GM18868 (cell line): Measurements from ENCODE around the gene NFAM1.

ENCODE experiments used
- ATAC-seq: cut with Tn5 transposase; IDR thresholded peaks from one replicate; pipeline ENCODE4 v1.9.1; 2021; ENCODE audit warnings: mild to moderate bottlenecking, moderate library complexity; ENCODE audit not compliant: unreplicated experiment

NFAM1 gene

DNA sequence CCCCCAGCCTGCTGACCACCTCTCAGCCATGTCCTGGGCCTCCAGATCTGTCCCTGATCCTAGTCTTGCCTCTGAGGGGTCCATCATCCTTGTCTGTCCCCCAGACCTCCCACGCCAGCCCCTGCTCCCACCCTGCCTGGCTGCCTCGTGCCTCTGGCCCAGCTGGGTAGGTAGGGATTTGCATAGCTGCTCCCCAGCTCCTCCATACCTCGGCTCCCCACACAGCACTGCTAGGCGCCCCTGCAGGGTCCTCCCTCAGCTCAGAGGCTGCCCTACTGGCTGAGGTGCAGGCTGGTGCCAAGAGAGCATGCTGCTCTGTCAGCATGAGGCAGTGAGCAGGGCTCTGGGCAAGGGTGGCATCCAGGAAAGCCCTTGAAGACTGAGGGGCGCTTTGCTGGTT, 47.7 kb downstream of the NFAM1 start:
- ATAC-seq: no peak

DNA sequence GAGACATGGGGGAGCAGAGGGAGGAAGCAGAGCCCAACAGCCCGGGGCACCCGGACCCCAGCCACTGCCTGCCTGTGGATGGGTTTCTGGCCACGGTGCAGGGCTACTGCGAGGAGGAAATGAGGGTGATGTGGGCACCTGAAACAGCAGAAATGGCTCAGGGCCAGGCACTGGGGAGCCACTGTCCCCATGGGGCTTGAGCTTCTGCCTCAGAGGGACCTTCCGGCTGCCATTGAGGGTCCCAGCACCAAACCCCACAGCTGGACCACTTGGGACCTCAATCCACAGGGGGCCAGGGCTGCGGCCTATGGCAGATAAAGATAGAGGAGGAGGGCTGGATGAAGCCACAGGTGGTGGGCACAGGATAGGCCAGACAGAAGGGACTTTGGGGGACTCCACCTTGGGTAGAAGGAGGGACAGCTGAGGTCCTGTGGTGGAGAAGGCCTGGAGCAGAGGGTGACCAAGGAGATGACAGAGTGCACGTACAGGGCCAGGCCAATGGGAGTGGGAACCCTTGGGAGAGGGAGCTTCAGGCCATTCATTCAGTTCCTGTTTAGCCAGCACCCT, 48.3 kb downstream of the NFAM1 start:
- ATAC-seq: no peak

DNA sequence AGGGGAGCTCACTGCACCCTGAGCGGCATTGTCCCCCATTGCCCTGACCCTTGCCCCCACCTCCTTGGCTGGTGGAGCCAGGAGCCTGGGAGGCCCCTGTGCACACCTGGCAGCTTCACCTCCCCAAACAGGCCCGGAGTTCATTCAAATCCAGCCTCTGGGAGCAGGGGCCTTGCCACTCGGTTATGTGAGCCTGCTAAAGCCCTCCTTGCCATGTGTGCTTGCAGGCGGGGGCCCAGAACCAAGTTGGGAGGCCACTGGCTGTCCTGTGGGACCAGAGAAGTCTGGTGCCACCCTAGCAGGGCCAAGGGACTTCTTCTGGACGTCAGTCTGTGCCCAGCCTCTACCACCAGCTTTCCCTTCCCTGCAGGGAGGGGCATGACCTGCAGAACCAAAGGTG, 48.9 kb downstream of the NFAM1 start:
- no peak for ATAC-seq

DNA sequence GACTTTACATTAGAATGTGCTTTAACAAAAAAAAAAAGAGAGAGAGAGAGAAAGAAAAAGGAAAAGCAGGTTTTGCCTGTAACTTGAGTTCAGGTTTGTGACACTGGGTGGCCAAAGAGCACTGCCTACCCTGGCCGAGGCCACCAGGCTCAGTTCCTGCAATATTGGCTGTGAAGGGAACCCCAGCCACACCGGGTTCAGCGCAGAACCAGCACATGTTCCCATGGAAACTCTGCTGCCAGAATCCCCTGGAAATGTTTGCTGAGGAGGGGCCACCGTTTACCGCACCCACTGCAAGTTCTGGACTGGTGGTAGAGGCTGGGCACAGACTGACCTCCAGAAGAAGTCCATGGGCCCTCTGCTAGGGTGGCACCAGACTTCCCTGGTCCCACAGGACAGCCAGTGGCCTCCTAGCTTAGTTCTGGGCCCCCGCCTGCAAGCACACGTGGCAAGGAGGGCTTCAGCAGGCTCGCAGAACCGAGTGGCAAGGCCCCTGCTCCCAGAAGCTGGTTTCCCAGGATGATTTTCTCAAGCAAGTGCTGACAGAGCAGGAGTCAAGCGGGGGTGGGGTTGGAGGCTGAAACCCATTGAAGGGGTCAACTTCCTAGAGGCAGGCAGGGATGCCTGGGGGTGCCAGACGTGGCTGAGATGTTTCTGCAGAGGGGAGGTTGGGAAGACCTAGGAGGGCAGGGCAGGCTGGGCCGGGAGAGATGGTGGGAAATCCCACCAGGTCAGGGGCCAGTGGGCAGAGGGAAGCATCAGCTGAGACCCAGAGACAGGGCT, 51.2 kb downstream of the NFAM1 start:
- no peak for ATAC-seq

DNA sequence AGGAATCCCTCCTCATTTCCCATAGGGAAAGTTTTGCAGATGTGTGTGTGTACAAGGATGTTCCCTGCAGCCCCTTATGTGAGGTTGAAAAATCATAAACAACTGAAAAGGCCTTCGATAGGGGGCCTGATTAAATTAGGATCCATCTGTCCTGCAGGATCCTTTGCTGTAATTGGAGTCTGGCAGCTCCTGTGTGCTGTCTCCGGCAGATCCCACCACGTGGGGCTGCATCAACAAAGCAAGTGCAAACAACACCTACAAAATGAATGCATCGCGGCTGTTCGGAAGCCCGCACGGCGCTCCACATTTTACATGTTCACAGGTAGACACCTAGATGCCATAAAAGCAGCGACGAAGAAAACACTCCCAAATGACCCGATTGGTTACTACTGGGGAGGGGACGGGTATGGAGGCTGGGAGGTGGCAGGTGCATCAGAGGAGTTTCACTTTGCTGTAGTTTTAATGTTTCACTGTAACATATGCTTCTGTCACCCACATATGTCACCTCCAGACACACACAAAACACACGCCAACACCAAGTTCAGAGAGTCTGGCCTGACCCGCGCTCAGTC, 52.2 kb downstream of the NFAM1 start:
- ATAC-seq: no peak

DNA sequence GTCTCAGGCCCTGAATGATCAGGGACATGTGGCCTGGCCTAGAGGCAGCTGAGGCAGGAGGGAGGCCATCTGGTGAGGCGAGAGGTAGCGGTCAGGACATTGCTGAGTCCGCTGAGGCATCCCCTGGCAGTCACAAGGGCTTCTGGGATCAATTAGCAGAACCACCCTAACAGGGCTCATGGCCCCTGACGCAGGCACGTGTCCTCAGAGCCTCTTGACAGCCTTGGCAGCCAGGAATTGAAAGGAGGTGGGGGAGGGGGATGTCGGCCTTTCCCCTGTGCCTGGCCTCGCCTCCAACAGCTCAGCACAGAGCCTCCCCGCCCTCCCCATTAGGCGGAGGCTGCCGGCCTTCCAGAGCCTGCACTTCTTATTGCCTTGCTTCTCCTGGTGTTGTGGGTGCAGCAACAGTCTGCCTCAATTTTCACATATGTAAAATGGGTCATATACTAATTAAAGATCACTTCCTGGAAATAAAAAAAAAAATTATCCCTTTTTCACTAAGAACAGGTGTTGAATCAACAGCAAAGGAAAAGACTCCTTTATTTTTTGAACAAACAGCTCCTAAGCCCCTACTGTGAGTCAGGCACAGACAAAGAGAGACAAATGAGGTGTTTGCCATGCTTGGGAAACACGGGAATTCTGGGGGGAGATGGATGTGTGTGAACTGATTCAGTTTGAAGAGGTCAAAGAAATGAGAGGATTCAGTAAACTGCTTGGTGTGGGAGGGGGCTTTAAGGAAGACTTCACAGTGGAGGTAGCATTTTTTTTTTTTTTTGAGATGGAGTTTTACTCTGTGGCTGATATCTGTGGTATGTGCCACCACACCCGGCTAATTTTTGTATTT, 55.3 kb downstream of the NFAM1 start:
- ATAC-seq: no peak

DNA sequence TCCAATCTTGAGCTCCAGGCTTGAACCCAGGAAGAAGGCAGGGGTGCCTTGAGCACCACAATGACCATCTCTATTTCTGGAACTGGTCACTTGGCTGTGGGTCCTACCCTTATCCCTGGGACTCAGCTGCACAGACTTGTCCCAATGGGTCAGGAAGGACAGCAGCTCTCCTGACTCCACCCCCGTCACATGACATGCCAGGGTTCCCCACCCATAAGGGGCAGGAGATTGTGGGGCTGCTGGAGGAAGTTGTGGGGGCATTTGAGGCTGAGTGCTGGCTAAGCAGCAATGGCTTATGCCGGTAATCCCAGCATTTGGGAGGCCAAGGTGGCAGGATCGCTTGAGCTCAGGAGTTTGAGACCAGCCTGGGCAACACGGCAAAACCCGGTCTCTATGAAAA, 56.2 kb downstream of the NFAM1 start:
- no peak for ATAC-seq

DNA sequence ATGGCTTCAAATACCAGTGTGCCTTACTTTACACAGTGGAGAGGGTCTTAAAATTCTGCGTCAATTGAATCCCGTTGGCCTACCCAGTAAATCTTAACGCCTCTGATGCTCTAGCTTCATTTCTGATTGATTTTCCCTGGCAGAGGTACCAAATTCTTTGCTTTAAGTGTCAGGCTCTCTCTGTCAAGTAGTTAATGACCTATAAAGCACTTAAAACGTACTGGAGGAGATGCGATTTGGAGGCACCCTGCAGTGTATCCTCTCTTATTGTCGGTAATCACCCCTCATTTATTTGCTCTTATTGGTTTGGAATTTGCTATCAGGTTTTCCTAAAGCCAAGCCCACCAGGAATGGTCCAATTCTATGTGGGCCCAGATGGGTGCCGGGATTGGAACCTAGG, 59.2 kb downstream of the NFAM1 start:
- no peak for ATAC-seq

DNA sequence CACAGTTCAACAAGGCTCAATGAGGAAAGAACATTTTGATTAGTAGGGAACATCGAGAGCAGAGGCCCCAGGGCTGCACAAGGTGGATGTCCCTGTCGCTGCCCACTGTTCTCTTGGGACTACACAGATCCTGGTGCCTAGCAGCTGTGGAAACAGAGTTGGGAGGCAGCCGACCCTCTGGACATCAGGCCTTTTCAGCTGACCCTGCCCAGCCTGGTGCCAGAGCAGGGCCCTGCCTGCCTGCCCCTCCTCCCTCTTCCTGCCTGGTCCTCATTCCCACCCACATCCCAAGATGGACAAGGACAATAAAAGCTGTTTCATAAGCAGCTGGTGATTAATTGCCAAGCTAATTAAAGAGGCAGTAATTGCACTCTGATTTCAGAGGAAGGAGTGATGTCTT, 60.7 kb downstream of the NFAM1 start:
- no peak for ATAC-seq

DNA sequence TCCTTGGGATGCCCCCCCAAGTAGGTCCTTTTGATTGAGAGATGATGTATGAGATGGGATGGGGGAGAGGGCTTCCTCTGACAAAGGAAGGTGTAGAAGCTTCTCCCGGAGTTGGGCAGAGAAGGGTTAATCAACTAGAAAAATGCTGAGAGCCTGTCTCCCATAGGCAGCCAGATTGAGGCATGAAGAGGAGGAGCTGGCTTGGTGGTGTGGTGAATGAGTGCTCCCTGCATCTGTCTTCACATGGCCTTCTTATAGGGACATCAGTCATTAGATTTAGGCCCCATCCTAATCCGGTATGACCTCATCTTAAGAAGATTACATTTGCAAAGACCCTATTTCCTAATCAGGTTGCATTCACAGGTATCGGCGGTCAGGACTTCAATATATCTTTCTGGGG, 61.1 kb downstream of the NFAM1 start:
- no peak for ATAC-seq

DNA sequence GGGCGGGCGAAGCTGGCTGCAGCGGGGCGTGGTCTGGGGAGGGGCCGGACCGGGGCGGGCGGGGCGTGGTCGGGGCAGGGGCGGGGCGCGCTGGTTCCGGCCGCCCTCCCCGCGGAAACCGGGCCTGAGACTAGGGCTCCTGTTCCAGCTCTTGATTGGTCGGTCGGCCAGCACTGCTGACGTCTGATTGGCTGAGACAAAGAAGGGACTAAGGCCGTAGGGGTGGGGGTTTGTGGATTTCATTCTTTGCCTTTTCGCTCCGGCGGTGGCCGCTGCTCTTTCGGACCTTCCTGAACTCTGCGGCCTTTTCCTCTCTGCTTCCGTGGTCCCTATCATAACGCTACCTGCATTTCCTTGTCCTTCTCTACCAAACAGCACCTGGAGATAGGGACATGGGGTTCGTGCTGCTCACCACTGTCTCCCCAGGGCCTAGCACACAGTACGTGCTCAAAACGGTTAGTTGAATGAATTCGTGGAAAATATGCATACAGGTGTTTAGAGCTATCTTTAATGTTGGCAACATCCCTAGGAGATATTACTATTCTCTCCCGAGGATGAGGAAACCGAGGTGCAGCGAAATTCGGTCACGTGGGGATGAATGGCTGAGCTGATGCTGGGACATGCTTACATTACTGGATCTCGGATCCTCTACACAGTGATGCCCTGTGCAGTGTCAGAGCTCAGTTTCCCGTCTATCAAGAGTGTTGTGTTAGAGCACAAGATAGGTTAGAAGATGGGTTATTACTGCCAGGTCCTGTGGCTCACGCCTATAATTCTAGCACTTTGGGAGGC, 62.8 kb downstream of the NFAM1 start:
- peak; percentile 90 for ATAC-seq

DNA sequence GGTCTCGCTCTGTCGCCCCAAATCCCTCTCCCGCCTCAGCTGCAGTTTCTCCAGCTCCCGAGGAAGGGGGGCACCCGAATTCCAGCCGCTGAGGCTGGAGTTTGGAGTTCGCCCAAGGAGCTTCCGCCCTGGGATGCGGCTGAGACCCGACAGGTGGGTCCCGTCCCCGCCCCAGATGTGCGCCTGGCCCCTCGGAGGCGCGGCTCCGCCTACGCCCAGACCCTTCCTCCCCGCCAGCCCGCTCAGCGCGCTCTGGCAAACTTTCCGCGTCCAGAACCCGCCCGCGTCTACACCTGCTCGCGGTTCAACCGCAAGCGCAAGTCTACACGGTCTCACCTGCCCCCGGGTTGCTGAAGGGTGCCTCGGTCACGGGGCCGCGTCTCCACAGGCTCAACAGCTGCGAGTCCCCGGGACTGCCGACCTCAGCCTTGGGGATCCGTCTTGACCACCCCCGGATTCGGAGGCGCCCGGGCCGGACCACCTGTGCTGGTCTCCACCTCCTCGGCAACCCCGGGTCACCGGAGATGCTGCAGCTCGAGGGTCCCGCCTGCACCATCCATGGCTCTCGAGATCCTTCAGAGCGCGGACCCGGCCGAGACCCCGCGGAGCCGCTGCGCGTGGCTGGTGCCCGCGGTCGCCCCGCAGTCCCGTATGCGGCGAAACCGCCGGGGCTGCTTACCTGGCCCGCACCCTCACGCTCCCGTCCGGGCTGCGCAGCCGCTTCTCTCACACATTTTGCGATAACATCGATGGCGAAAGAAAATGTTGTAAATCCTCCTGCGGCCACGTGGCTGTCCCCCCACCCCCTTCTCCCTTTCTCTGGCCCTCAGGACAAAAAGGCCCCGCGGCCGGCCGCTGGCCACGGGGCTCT, 63.6 kb downstream of the NFAM1 start:
- peak; percentile 18 for ATAC-seq

DNA sequence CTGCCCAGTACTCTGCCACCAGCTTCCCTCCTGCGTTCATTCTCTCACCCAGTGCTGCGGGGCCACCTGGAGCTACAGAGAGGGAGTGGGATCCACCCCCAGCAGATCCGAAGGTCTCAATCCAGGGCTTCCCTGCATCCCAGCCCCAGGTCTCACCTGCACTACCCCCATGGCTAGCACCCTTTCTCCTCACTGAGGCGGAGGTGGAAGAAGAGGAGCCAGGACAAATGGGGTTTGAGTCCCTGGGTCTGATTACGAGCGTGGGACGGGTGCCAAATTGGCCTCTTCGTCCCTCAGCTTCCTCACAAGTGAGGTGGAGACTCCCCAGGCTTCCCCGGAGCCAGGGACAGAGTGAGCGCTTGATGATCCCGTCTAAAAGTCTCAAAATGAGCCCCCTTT, 64.2 kb downstream of the NFAM1 start:
- no peak for ATAC-seq

DNA sequence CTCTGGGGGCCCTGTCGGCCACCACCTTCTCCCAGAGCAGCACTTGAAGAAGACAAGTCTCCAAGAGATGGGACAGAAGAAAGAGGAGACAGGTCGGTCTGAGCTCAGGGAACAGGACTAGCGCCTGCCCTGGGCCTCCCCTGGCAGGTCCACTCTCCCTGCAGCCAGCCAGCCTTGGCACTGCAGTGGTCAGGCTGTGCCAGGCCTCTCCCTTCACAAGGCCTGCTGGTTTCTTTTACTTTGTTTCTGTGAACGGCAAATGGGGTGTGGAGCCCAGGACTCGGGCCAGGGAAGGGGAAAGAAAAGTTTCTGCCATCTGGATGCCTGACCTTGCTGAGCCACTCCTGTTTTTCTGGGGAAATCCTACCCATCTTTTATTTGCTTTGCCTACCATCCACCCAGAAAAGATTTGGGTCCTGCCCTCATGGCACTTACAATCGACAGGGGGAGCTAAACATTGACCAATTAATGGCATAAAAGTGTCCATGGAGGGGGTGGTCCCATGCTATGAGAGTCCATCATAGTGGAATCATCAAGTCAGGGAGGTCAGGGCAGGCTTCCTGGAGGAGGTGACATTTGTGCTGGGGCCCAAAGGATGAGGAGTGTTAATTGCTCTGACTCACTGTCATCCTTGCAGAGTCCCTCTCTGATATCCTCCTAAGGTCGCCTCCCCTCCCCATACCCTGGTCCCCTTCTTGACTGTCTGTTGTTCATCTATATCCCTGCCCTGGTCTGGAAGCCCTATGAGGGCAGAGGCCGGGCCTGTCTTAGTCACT, 65.2 kb downstream of the NFAM1 start:
- no peak for ATAC-seq

DNA sequence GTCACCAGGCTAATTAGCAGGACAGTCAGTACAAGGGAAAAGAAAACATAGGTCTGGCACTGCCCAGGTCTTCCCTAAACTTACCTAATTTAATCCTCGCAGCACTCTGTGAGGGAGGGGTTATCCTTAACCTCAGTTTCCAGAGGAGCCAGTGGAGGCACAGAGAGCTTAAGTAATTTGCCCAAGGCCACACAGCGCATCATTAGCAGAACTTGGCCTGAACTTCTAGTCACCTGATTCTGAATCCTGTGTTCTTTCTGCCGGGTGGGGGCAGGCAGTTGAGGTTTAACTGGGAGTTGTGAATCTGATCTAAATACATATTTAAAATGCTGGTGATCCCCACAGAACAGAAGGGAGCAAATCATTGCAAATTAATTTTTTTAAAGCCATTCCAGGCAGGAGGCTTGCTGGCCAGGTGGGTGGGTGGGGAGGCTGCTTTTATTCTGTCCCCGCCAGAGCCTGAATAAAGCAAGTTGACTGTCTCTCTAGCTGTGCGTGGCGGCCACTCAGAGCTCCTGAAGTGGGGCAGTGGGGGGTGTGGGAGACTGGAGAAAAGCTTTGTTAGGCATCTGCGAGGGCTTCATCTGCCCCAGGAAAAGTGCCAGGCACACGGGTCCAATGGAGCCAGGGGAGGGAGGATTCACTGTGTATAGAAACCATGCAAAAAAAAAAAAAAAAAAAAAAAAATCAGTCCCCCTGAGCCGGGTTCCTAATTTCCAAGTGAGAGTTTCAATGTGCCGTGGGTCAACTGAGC, 66.1 kb downstream of the NFAM1 start:
- no peak for ATAC-seq

DNA sequence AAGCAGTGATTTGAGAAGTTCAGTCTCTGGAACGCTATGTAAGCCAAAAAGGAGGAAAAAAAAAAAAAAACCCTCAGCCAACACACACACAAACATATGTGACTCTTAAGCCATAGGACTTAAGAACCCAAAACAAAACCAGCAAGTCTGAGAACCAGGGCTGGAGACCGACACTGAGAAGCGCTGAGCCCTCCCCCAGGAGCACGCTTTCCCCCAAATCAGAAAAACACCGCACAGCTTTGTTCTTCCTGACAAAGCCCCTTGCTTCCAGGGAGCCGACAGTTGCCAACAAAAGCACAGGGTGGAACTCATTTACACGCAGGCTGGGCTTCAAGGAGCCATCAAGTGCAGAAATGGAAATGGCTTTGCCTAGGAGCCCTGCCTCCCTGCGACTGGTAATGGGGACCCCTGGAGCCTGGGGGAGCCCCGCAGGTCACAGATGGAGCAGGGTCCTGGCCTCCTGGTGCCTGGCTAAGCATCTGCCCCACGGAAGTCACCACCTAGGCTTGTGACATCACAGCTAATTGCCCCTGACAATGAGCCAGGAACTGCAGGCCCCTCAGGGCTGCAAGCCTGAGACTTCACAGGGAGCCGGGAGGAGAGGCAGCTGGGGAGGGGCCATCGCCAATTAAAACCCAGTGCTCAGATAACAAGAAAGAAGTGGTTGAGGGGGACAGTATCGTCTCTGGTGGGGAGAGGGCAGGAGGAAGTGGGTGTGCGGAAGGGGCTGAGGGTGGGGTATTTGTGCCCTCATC, 66.9 kb downstream of the NFAM1 start:
- ATAC-seq: no peak

DNA sequence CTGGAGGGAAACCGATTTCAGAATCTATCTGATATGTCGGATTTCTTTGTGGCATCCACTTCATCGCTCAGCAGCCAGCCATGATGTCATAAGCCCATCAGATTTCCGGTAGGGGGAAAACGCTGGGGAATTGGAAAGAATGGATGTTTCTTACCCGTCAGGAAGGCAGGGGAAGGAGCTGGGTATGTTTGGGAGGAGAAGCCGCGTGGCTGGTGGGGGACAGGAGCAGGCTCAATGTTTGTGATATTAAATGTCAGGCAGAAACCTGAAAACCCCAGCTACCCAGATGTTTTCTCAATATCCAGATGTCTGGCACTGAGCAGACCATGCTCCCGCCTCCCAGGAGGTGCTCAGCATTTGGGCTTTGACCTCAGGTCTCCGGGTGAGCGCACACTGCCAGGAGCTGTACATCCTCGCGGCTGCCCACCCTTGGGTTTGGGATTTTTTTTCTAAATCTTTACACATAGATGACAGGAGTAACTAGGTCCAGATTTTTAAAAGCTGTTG, 67.5 kb downstream of the NFAM1 start:
- no peak for ATAC-seq
